GM18873 (cell line): ENCODE data around the gene PJVK.
"Not testable (repeated sequence)": the region's sequence is repeated elsewhere in the genome, so short reads cannot be mapped to it uniquely, and the experiment has no call there.

Experiments
- ATAC-seq: cut with Tn5 transposase; IDR thresholded peaks from one replicate; pipeline ENCODE4 v1.9.1; 2021; ENCODE audit warnings: mild to moderate bottlenecking, moderate library complexity, moderate number of reproducible peaks; ENCODE audit not compliant: unreplicated experiment, low FRiP score

PJVK gene

DNA sequence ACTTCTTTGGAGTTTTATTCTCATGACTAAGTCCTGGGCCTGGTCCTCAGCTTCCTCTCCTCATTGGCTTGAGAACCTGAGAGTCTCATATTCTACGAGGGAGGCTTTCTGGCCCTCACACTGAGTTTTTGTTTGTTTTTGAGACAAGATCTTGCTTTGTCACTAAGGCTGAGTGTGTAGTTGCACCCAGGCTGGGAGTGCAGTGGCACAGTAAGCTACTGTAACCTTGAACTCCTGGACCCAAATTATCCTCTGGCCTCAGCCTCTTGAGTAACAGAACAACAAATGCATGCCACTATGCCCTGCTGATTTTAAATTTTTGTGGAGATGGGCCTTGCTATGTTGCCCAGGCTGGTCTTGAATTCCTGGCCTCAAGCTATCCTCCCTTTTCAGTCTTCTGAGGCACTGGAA, 22.8 kb upstream of the PJVK start:
- no peak for ATAC-seq

GRCh38 chr2:178429336-178429735, 21.8 kb upstream of the PJVK start:
- no peak for ATAC-seq

DNA sequence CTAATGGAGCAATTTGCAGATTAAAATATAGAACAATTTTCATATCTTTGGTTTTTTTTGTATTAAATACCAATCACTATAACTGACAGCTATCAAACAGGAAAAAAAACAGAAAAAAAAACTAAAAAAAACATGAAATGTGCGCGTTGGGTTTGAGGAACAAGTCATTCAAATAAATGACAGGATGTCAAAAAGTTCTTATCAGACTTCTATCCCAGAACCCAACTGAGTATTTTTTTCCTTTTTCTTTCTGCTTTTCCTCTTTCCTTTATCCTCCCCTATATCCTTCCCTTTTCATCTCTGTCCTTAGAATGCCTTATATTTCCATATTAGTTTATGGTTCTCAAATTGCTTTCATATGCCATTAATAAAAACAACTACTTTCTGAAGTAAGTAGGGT, 14.5 kb upstream of the PJVK start:
- no peak for ATAC-seq

DNA sequence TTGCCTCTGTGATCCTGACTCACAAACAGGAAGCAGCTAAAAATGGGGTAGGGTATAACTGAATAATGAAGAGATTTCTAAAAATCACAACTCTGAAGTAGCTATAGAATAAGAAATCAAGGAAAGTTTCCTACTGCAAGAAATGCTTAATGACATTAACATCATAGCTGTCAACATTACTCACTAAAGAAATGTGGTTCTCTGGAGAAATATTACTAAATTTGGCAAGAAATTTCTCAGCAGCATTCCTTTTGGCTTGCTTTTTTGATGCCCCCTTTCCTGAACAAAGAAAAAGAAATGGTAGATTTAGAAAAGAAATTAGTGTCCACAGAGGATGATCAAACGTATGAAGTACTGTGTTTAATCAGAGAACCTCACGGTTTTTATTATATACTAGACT, 9.8 kb upstream of the PJVK start:
- no peak for ATAC-seq

- no peak for ATAC-seq
These were observed 2.1 kb upstream of the PJVK start for GRCh38 chr2:178448968-178449661.

DNA sequence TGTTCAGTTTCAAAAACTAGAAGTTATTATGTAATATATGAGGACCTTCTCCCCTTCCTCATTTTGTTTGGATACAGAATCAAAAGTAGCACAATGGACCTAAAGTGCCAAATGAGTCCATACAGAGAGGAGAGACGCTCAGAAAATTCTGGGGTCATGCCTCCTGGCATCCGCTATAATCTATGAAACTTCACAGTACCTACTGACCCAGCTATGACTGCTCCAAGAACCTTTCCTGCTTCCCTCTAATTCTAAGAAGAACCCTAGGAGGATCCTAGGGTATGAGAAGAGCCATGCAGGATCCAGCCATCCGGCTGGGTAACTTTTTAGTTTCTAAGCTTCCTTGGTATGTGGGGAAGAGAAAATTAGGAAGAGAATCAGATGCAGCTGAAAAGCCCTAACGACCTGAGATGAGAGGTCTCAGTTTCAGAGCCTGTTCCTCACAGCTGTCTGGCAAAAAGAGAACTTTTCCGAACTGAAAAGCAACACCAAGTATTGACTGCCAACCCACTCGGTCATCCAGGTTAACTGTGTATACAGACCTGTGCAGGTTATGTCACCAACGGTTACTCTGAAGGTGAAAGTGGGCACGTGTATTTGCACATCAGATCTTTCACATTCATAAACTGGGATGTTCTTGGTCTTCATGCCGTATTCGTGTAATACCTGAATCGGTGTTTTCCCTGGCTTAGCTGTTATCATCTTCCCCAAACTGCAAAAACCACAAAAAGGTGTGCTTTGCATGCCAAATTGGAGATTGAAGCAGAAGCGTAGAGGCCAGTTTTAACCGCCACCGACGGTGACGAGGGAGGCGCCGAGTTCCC, 1.3 kb upstream of the PJVK start:
- ATAC-seq, result no peak

GRCh38 chr2:178450524-178450773, 729 bp upstream of the PJVK start:
- peak; percentile 42 for ATAC-seq

DNA sequence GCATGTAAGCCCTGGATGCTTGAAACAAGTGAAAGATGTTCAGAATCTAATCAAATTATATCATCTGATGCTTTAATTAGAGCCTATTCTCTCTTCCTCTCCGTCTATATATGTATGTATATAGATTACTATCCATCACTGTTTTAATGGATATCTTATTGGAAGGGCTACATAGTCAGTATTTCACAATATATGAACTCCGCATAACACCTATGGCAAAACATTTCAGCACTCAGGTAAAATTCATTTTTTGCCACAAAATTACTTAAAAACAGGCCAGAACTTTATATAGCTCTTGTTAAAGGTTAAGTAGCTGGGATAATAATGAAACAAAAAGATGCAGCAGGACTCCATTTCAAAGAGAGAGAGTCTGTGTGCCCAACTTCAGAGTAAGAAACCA, 1.2 kb downstream of the PJVK start:
- no peak for ATAC-seq

- ATAC-seq, result no peak
These were observed 1.7 kb downstream of the PJVK start for GRCh38 chr2:178452870-178453269.

DNA sequence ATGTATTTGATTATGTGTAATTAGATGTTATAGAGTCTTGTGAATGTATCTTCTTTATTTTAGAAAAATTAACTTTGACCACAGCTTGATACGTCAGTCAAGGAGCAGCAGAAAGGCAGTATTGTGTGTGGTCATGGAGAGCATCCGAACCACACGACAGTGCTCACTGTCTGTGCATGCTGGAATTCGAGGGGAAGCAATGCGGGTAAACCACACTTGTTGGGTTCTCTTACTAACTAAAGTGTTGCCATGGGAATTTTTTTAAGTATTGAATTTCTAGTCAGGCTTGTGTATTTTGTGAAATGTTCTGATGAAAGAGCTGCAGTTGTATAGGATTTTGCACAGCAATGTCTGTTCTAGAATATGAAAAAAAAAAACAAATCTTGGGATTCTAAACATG, 4.8 kb downstream of the PJVK start:
- ATAC-seq, result no peak

- no peak for ATAC-seq
These were observed 6.3 kb downstream of the PJVK start for GRCh38 chr2:178457390-178457886.

DNA sequence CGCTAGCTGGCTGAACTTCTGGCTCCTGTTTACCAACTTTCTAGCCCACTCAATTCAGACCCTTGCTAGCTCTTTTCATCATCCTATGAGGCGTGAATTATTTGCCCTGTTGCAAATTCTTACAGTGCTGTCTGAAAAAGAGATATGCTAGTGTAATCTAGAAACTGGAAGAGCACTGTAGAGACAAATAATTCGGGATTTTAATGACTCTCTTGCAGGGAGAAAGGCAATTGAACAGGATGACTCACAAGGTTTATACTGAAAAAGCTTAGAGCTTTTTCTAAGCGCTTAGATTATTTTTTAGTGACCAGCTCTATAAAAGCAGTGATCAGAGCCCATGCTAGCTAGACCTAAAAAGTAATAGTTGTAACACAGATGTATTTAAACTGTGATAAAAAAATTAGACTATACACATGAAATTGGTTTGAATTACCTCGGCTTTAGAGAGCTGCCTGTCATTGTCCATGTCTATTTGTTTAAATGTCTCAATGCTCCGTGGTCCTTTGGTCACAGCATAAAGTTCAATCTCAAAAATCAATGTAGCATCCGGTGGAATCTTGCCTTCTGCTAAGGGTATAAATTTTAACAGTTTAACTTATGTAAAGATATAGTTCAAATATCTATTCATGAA, 18.2 kb downstream of the PJVK start:
- ATAC-seq, result no peak

DNA sequence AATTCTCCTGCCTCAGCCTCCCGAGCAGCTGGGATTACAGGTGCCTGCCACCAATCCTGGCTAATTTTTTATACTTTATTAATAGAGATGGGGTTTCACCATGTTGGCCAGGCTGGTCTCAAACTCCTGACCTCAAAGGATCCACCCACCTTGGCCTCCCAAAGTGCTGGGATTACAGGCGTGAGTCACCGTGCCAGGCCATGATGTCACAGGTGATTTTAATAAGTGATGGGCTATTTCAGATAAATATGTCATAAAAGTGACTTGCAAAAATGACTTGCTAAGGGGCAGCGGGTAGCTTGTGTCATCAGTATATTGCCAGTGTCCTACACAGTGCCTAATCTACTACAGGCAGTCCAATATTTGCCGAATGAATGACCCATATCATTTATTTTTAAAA, 20.1 kb downstream of the PJVK start:
- ATAC-seq, result not testable (repeated sequence)

DNA sequence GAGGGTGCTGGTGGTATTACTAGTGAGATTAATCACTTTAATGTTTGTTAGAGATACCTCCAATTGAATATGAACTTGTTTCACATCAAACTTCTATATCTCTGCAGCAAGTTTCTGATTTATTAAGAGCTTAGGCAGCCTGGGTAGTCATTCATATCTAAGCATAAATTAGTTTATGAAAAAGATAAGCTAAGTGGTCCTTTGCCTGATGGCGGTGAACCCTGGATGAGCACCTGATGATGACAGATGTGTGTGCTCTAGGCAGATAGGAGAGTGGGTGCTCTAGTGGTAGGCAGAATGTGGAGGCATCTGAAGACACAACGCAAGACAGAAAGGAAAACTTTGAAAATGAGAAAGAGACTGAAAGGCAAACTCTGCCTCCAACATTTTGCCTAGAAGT, 22.2 kb downstream of the PJVK start:
- no peak for ATAC-seq

GRCh38 chr2:178473931-178474330, 22.8 kb downstream of the PJVK start:
- ATAC-seq, result no peak

DNA sequence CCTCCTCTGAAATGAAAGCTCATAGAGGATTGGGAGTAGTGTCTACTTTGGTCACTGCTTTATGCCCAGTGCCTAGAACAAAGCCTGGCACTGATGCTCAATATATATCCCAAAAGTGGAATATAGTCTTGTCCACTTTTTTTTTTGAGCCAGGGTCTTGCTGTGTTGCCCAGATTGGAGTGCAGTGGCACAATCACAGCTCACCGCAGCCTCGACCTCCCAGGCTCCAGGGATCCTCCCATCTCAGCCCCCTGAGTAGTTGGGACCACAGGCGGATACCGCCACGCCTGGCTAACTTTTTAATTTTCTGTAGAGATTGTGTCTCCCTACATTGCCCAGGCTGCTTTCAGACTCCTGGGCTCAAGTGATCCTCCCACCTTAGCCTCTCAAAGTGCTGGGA, 23.4 kb downstream of the PJVK start:
- no peak for ATAC-seq

GRCh38 chr2:178476477-178476876, 25.3 kb downstream of the PJVK start:
- ATAC-seq, result no peak

GRCh38 chr2:178477443-178478129, 26.4 kb downstream of the PJVK start:
- no peak for ATAC-seq

DNA sequence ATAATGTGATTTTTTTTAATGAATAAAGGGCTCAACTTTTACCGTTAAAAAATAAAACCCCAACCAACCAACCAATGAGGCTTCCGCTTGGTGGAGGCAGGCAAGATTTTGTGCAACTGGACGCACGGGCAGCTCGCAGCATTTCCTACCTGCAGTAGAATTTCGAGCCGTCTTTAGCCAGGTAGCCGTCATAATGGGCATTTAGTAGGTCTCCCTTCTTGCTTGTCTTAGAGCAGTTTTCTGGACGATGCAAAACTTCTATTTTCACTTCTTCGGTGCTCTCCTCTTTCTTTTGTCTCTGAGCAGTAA, 26.9 kb downstream of the PJVK start:
- no peak for ATAC-seq

DNA sequence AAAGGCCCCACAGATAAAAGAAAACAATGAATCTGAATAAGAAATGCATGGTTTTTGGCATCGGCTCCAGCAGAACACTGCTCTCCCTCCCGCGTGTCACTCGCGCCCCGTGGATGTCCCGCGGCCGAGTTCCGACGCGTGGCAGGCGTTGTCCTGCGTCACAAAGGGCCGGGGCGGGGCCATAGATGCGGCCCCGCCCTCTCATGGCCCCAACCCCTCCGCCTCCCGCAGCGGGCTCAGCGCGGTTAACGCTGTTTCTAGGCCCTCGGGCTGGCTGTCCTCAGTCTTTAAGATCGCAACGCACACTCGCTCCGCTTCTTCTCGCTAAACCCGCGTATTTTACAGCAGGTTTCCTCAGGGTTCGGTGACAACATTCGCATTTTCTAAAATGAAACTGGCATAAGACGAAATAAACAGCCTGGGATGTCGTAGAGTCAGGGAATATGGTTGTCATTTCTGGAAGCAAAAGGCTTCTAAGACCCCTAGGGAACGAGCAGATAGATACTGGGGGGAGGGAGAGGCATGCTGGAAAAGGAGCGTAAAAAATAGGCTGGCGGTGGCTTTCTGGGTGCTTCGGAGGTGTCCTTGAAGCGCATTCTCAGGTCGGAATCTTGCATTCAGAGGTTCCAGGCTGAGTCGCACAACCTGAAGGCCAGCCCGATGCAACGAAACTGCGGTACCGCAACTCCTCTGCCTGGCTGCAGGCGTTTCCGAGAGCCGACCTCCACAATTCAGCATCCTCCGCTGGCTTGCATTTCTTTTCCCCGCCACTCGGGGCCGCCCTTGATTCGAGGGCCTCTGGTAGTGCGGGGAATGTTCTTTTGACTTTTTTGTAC, 27.5 kb downstream of the PJVK start, which contains the start of gene FKBP7:
Gene FKBP7, minus strand, starts transcription at position 162 of the 836 bp plus-strand sequence. Its CDS starts 101 bp downstream, at position 61.
- ATAC-seq, result peak; percentile 38
